Retinal pigment epithelial cell (primary cell): ENCODE data around the gene CHMP2B.

ENCODE experiments used
- DNase-seq: peaks from one replicate; pipeline ENCODE4 v3.0.0-alpha.2; 2010; ENCODE audit warnings: low read depth
- H3K4me3 ChIP-seq: 2 replicates; pipeline ENCODE4 v1.5.1; 2011; ENCODE audit warnings: mild to moderate bottlenecking, low read length, control low read depth, moderate library complexity
- TF ChIP-seq, protein P1 (sequence below): conservative IDR thresholded peaks from 2 replicates; pipeline ENCODE4 v1.5.1; 2011; ENCODE audit warnings: low read depth, low read length, control low read depth, inconsistent platforms

Gene CHMP2B

DNA sequence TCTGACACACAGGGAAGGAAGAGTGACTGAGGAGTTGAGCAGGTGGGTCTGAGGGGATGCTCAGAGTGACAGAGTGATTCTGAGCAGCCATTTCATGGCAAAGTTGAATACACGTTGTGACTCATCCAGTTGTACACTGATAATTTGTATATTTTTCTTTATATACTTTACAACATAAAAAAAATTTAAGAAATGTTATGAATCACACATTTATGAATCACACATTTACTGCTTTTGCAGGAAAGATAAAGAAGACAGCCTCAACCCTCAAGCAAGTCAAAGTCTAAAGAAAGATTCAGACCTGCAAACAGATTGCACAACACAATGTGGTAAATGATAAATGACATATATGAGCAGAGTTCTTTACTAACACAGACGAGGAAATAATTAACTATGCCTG is 21.0 kb upstream of the CHMP2B start:
- TF ChIP-seq, protein P1, sequence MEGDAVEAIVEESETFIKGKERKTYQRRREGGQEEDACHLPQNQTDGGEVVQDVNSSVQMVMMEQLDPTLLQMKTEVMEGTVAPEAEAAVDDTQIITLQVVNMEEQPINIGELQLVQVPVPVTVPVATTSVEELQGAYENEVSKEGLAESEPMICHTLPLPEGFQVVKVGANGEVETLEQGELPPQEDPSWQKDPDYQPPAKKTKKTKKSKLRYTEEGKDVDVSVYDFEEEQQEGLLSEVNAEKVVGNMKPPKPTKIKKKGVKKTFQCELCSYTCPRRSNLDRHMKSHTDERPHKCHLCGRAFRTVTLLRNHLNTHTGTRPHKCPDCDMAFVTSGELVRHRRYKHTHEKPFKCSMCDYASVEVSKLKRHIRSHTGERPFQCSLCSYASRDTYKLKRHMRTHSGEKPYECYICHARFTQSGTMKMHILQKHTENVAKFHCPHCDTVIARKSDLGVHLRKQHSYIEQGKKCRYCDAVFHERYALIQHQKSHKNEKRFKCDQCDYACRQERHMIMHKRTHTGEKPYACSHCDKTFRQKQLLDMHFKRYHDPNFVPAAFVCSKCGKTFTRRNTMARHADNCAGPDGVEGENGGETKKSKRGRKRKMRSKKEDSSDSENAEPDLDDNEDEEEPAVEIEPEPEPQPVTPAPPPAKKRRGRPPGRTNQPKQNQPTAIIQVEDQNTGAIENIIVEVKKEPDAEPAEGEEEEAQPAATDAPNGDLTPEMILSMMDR: no peak
- peak; percentile 30 for DNase-seq
- H3K4me3 ChIP-seq: no peak overlapping the region

GRCh38 chr3:87206635-87207034 is 20.5 kb upstream of the CHMP2B start:
- no peak overlapping the region for H3K4me3 ChIP-seq
- TF ChIP-seq, protein P1: no peak
- no peak for DNase-seq

DNA sequence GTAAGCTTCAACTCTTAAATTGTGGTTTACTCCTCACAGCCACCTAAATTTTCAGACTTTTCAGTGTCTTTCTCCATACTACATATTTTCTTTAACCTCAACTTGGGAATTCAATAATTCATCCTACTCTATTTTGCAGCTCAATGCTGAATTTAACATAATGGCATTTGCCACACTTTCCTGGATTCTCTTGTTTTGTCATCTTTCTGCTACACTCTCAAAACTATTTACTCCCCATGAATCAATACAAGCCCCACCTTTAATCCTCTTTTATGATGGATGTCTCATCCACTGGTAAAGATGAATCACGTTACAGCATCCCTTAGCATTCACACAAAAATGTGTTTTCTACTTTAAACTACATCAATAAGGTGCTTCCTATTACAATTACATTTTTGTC is 19.6 kb upstream of the CHMP2B start:
- H3K4me3 ChIP-seq: no peak overlapping the region
- TF ChIP-seq, protein P1: no peak
- DNase-seq: no peak

- H3K4me3 ChIP-seq: no peak overlapping the region
- TF ChIP-seq, protein P1: no peak
- no peak for DNase-seq
Observed at GRCh38 chr3:87209111-87209510, 18.0 kb upstream of the CHMP2B start.

DNA sequence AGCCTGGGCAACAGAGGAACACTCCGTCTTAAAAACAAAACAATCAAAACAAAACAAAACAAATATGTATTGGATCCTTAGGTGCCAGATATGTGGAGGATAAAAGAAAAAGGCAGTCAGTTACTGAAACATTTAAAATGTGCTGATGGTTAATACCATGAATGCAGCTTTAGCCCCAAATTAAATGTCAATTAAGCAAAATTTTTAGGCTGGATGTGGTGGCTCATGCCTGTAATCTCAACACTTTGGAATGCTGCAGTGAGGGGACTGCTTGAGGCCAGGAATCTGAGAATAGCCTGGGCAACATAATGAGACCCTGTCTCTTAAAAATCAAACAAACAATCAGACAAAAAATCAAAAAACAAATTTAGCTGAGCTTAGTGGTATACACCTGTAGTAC is 8.5 kb upstream of the CHMP2B start:
- no peak for DNase-seq
- no peak overlapping the region for H3K4me3 ChIP-seq

GRCh38 chr3:87219611-87220010 is 7.5 kb upstream of the CHMP2B start:
- DNase-seq: no peak
- TF ChIP-seq, protein P1: no peak
- no peak overlapping the region for H3K4me3 ChIP-seq

More for the DNA sequence above, 8.5 kb upstream of the CHMP2B start:
- TF ChIP-seq, protein P1: no peak

DNA sequence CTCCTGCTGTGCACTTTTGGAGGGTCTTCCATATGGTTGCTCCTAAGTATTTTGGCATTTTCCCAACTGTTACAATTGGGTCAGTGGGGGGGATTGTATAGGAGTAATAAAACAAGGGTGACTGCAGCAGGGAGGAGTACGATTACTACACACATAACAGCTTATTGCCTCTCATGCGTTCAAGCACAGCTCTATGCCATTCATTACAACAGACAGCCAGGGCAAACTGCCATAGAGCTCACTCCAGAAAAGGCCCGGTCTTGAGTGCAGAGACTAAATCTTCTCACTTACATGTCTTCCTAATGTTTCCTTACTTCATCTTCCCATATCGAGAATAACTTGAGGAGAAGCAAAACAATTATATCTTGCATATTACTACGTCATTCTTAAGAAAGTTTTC is 1.4 kb upstream of the CHMP2B start:
- H3K4me3 ChIP-seq: no peak overlapping the region
- no peak for DNase-seq
- TF ChIP-seq, protein P1: no peak
